GM12878 (cell line): ENCODE results near the gene SMTNL2. TPM values are rescaled to one million over a fixed set of nuclear protein-coding genes. Genes with fewer than 3 reads are reported as not detected.

Source experiments
- ATAC-seq: fragments of 200-7000 bp; cut with Tn5 transposase; 3 replicates; pipeline ENCODE4 v1.9.1; 2020; ENCODE audit warnings: mild to moderate bottlenecking, moderate library complexity
- BruUV-seq: library from RNA; stranded (reverse); fragments of 400-500 nt; replicated peaks from 2 replicates; lab custom pipeline; 2021; lab: Mats Ljungman, UMichigan
- CTCF ChIA-PET: fragments of 300-600 bp; sonication (Branson Sonifier 250); formaldehyde crosslinking; extraction: SDS; loops from one replicate; lab custom pipeline; 2021; ENCODE audit warnings: inconsistent platforms; lab: Yijun Ruan, JAX
- POLR2A ChIA-PET: fragments of 350-600 bp; formaldehyde crosslinking; extraction: SDS; loops from one replicate; lab custom pipeline; 2021; ENCODE audit warnings: inconsistent platforms; lab: Charles Lee
- RAD21 ChIA-PET: fragments of 300-600 bp; sonication (Branson Sonifier 250); formaldehyde crosslinking; loops from one replicate; lab custom pipeline; 2023; ENCODE audit warnings: antibody characterized with exemption; ENCODE audit not compliant: unreplicated experiment; lab: Charles Lee
- SMC1A ChIA-PET: fragments of 300-600 bp; sonication (Branson Sonifier 250); formaldehyde crosslinking; loops from one replicate; lab custom pipeline; 2023; ENCODE audit not compliant: unreplicated experiment, uncharacterized antibody; lab: Charles Lee
- DNase-seq: peaks from one replicate; pipeline ENCODE4 v3.0.0-alpha.2; 2011; ENCODE audit warnings: low read depth, low spot score
- FAIRE-seq: peaks from 3 replicates; lab custom pipeline; 2011; peaks lifted over from hg19 to GRCh38; lab: Jason Lieb, UNC
- H2AFZ ChIP-seq: 2 replicates; pipeline ENCODE4 v1.6.0; 2011; ENCODE audit warnings: low read depth, low read length, control low read depth; ENCODE audit not compliant: control insufficient read depth
- H3K27ac ChIP-seq: 2 replicates; pipeline ENCODE4 v1.5.1; 2011; ENCODE audit warnings: control low read depth; ENCODE audit not compliant: control insufficient read depth, insufficient read depth
- H3K27me3 ChIP-seq, 2 experiments: replicated peaks in 1 of 2; 2 replicates each; pipeline versions ENCODE4 v1.6.0 to v1.6.1; 2011; ENCODE audit warnings: low read length in 1 of 2; ENCODE audit not compliant: control insufficient read depth in 2 of 2, insufficient read depth in 2 of 2
- H3K36me3 ChIP-seq, 2 experiments: 2 replicates each; pipeline ENCODE4 v1.5.1; 2011; ENCODE audit warnings: low read length in 1 of 2; ENCODE audit not compliant: control insufficient read depth in 2 of 2, insufficient read depth in 2 of 2
- H3K4me1 ChIP-seq: 2 replicates; pipeline ENCODE4 v1.6.1; 2011; ENCODE audit warnings: mild to moderate bottlenecking, low read length, moderate library complexity, mixed read lengths; ENCODE audit not compliant: control insufficient read depth, insufficient read depth
- H3K4me2 ChIP-seq: 2 replicates; pipeline ENCODE4 v1.6.0; 2011; ENCODE audit warnings: control low read depth; ENCODE audit not compliant: control insufficient read depth, insufficient read depth
- H3K4me3 ChIP-seq: fragments of 200-600 bp; sonication (generic); 2 replicates; pipeline ENCODE4 v1.5.1; 2016
- H3K79me2 ChIP-seq: 2 replicates; pipeline ENCODE4 v1.6.0; 2011; ENCODE audit warnings: low read length; ENCODE audit not compliant: control insufficient read depth, insufficient read depth
- H3K9ac ChIP-seq: 2 replicates; pipeline ENCODE4 v1.8.0; 2011; ENCODE audit warnings: low read length, control low read depth, mixed read lengths; ENCODE audit not compliant: control insufficient read depth, insufficient read depth
- H3K9me3 ChIP-seq: replicated peaks from 3 replicates; pipeline ENCODE4 v1.5.1; 2011; ENCODE audit warnings: mild to moderate bottlenecking, low read length; ENCODE audit not compliant: control insufficient read depth, insufficient read depth
- H4K20me1 ChIP-seq: 2 replicates; pipeline ENCODE4 v1.6.0; 2011; ENCODE audit not compliant: control insufficient read depth, insufficient read depth
- BMI1 ChIP-seq: fragments of 450-650 bp; IDR thresholded peaks from 2 replicates; pipeline ENCODE4 v1.6.1; 2016; ENCODE audit warnings: mild to moderate bottlenecking, moderate library complexity, borderline replicate concordance
- CEBPZ ChIP-seq: fragments of 150-350 bp; IDR thresholded peaks from 2 replicates; pipeline ENCODE4 v1.6.1; 2016; ENCODE audit warnings: low read depth, low read length
- GABPA ChIP-seq: IDR thresholded peaks from 2 replicates; pipeline ENCODE4 v1.6.1; 2014; ENCODE audit warnings: antibody characterized with exemption, low read depth, mild to moderate bottlenecking, inconsistent platforms
- NBN ChIP-seq: fragments of 450-650 bp; IDR thresholded peaks from 2 replicates; pipeline ENCODE4 v1.6.1; 2016
- NFIC ChIP-seq: IDR thresholded peaks from 2 replicates; pipeline ENCODE4 v1.6.1; 2012; ENCODE audit warnings: low read depth, mild to moderate bottlenecking, inconsistent platforms, low read length, moderate library complexity
- RELB ChIP-seq: fragments of 450-650 bp; IDR thresholded peaks from 2 replicates; pipeline ENCODE4 v1.6.1; 2017; ENCODE audit warnings: low read depth, mild to moderate bottlenecking, moderate library complexity
- TARDBP ChIP-seq: IDR thresholded peaks from 2 replicates; pipeline ENCODE4 v1.6.1; 2016; ENCODE audit warnings: borderline replicate concordance
- WGBS: methylation state at CpG from one replicate; pipeline ENCODE4 v1.1.6; 2016; ENCODE audit warnings: low lambda C conversion rate; ENCODE audit not compliant: insufficient replicate concordance, insufficient coverage; ENCODE audit errors: missing lambda C conversion rate; 5-methylcytosine and 5-hydroxymethylcytosine counted together
- in situ Hi-C: fragments of 300-500 bp; cut with MboI; formaldehyde crosslinking; loops from 9 replicates; pipeline ENCODE4 v1.14.3; 2018; ENCODE audit warnings: mixed read lengths
- intact Hi-C: fragments of 100-400 bp; cut with micrococcal nuclease; formaldehyde crosslinking; loops from one replicate; pipeline ENCODE4 v1.14.2; 2022; ENCODE audit not compliant: unreplicated experiment
- polyA plus RNA-seq, 11 experiments: library from polyadenylated mRNA; depleted of rRNA in 4 of 11; unstranded in 6 of 11; stranded (reverse) in 5 of 11; fragments of >200 nt; fragmentation: Nextera tagmentation in 4 of 11; fragmentation: Illumina TruSeq in 1 of 11; extraction: Ambion mirVana in 4 of 11; extraction: Trizol in 1 of 11; gene quantifications; 1 replicate in 1 of 11; 2 replicates in 10 of 11; pipeline versions ENCODE4 v1.2.1 to v1.2.3, GENCODE V29; 2011 to 2016; ENCODE audit warnings: inconsistent platforms in 2 of 11, missing spikeins in 2 of 11, low read depth in 1 of 11
- total RNA-seq, 4 experiments: library from RNA; depleted of rRNA in 3 of 4; stranded (reverse); fragments of >200 nt in 3 of 4; fragmentation: Illumina TruSeq in 1 of 4; extraction: Trizol in 1 of 4; gene quantifications; 2 replicates each; pipeline versions ENCODE4 v1.2.1 to v1.2.3, GENCODE V29; 2013 to 2021

Gene SMTNL2
- total and polyA plus RNA-seq, 10 of the 15 experiments (the other 5 are each of a cell fraction or from before 2014, with no cell fraction given), result not detected

GRCh38 chr17:4544135-4544950 is 40.0 kb upstream of the SMTNL2 start:
- FAIRE-seq, result no peak

More at GRCh38 chr17:4544135-4544950, 40.0 kb upstream of the SMTNL2 start:
- H2AFZ ChIP-seq, result no peak overlapping the region
- no peaks in the 10 kb centered on the region for H3K27me3 ChIP-seq
- no peak overlapping the region for H3K9ac ChIP-seq
- no peaks in the 10 kb centered on the region for H3K4me1 ChIP-seq
- no peak for ATAC-seq
- ChIA-PET POLR2A (interaction anchor here (0.6 kb wide), 1 partner anchor 42 kb away, joined by 3 read pairs; no protein-coding TSS in a partner anchor), CTCF (interaction anchor here (1.1 kb wide), 1 partner anchor 21 kb away, joined by 3 read pairs; no protein-coding TSS in a partner anchor), RAD21 (no interaction called here), SMC1A (no interaction called here)
- in situ Hi-C loops, result no loop called here
- H3K79me2 ChIP-seq, result no peaks in the 10 kb centered on the region
- intact Hi-C loops, result no loop called here
- no peak for DNase-seq
- H3K9me3 ChIP-seq, result no peaks in the 10 kb centered on the region
- H3K4me2 ChIP-seq, result no peak overlapping the region
- no peak for TF ChIP-seq BMI1
- no peak for TF ChIP-seq NFIC
- no peak for TF ChIP-seq GABPA
- no peak for TF ChIP-seq NBN
- TF ChIP-seq RELB, result no peak
- no peak for TF ChIP-seq CEBPZ
- no peak for TF ChIP-seq TARDBP
- TF ChIP-seq, all 136 proteins: peak for 0
- Histone ChIP-seq H4K20me1 (no peaks in the 10 kb centered on the region; the same call in none of the 2 replicates), H3K36me3 (peaks cover 8 to 61% of the 10 kb centered on the region in 2 experiments; a peak in 3 of 4 replicates), H3K27ac (no peak overlapping the region), H3K4me3 (no peak overlapping the region)
- BruUV-seq, result no TSS peak
- WGBS, result 95% methylated on average over 26 of the region's 37 CpGs
